ENCODE measurements around the gene KRI1.

KRI1 gene

GRCh38 chr19:10517361-10517759 is 48.5 kb downstream of the KRI1 start, which contains the start of gene S1PR5:
Gene S1PR5, minus strand, starts transcription at chr19:10517447. Its CDS starts 2,436 bp downstream, at chr19:10515011.
- peak within 1 kb of the TSS; percentile 76 for H3K4me3 ChIP-seq (ENCODE audit: insufficient read length, low read depth)
- no peak for TF ChIP-seq SUZ12 (IDR thresholded peaks at IDR 0.05; ENCODE audit: extremely low read depth, insufficient read depth, insufficient read length)
- no peak for TF ChIP-seq ZNF274 (IDR thresholded peaks at IDR 0.05; ENCODE audit: low read depth, low read length)
- no peak for TF ChIP-seq YY1 (IDR thresholded peaks at IDR 0.05; ENCODE audit: insufficient read depth, insufficient read length)
- peak within 1 kb of the TSS; percentile 87 for H3K9ac ChIP-seq (ENCODE audit: insufficient read length, low read depth)

GRCh38 chr19:10516671-10517286 is 49.0 kb downstream of the KRI1 start:
- no peak for TF ChIP-seq YY1 (IDR thresholded peaks at IDR 0.05; ENCODE audit: insufficient read depth, insufficient read length)
- TF ChIP-seq ZNF274 (IDR thresholded peaks at IDR 0.05; ENCODE audit: low read depth, low read length), result no peak
- TF ChIP-seq SUZ12 (IDR thresholded peaks at IDR 0.05; ENCODE audit: extremely low read depth, insufficient read depth, insufficient read length), result no peak
- H3K27me3 ChIP-seq (ENCODE audit: insufficient read depth, insufficient read length), result peaks cover 40% of the 10 kb centered on the region
- no peaks in the 10 kb centered on the region for H3K9me3 ChIP-seq (ENCODE audit: insufficient read depth, low read length)
- peak overlapping the region; percentile 76 for H3K4me3 ChIP-seq (ENCODE audit: insufficient read length, low read depth)
- peak overlapping the region; percentile 87 for H3K9ac ChIP-seq (ENCODE audit: insufficient read length, low read depth)
- peaks cover 3% of the 10 kb centered on the region for H3K36me3 ChIP-seq (ENCODE audit: insufficient read depth, insufficient read length, low read length)
- peaks cover 15% of the 10 kb centered on the region for H3K4me1 ChIP-seq (ENCODE audit: insufficient read depth, insufficient read length)
- no peak for DNase-seq (ENCODE audit: low read depth, low spot score)

More at GRCh38 chr19:10517361-10517759, 48.5 kb downstream of the KRI1 start, which contains the start of gene S1PR5:
- H3K9me3 ChIP-seq (ENCODE audit: insufficient read depth, low read length), result no peaks in the 10 kb centered on the region
- H3K27me3 ChIP-seq (ENCODE audit: insufficient read depth, insufficient read length), result peaks cover 40% of the 10 kb centered on the region
- H3K4me1 ChIP-seq (ENCODE audit: insufficient read depth, insufficient read length), result peaks cover 15% of the 10 kb centered on the region
- peaks cover 3% of the 10 kb centered on the region for H3K36me3 ChIP-seq (ENCODE audit: insufficient read depth, insufficient read length, low read length)
- DNase-seq (ENCODE audit: low read depth, low spot score), result no peak

DNA sequence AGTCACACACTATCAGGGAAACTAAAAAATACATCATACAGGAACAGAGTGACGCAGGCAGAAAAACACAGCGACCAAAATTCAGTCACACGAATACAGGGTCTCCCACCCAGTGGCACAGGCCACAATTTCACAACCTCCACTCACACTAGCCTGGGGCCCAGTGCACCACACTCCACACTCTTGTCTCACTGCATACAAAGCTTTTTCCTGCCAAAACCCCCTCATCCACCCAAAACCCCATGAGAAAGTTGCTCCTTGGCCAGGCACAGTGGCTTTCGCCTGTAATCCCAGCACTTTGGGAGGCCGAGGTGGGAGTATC is 49.8 kb downstream of the KRI1 start:
- H3K36me3 ChIP-seq (ENCODE audit: insufficient read depth, insufficient read length, low read length), result peaks cover 3% of the 10 kb centered on the region
- no peak overlapping the region for H3K9ac ChIP-seq (ENCODE audit: insufficient read length, low read depth)
- no peak for TF ChIP-seq YY1 (IDR thresholded peaks at IDR 0.05; ENCODE audit: insufficient read depth, insufficient read length)
- TF ChIP-seq SUZ12 (IDR thresholded peaks at IDR 0.05; ENCODE audit: extremely low read depth, insufficient read depth, insufficient read length), result no peak
- TF ChIP-seq ZNF274 (IDR thresholded peaks at IDR 0.05; ENCODE audit: low read depth, low read length), result no peak
- H3K4me3 ChIP-seq (ENCODE audit: insufficient read length, low read depth), result no peak overlapping the region
- H3K4me1 ChIP-seq (ENCODE audit: insufficient read depth, insufficient read length), result peaks cover 15% of the 10 kb centered on the region
- H3K27me3 ChIP-seq (ENCODE audit: insufficient read depth, insufficient read length), result peaks cover 40% of the 10 kb centered on the region
- DNase-seq (ENCODE audit: low read depth, low spot score), result no peak
- no peaks in the 10 kb centered on the region for H3K9me3 ChIP-seq (ENCODE audit: insufficient read depth, low read length)

DNA sequence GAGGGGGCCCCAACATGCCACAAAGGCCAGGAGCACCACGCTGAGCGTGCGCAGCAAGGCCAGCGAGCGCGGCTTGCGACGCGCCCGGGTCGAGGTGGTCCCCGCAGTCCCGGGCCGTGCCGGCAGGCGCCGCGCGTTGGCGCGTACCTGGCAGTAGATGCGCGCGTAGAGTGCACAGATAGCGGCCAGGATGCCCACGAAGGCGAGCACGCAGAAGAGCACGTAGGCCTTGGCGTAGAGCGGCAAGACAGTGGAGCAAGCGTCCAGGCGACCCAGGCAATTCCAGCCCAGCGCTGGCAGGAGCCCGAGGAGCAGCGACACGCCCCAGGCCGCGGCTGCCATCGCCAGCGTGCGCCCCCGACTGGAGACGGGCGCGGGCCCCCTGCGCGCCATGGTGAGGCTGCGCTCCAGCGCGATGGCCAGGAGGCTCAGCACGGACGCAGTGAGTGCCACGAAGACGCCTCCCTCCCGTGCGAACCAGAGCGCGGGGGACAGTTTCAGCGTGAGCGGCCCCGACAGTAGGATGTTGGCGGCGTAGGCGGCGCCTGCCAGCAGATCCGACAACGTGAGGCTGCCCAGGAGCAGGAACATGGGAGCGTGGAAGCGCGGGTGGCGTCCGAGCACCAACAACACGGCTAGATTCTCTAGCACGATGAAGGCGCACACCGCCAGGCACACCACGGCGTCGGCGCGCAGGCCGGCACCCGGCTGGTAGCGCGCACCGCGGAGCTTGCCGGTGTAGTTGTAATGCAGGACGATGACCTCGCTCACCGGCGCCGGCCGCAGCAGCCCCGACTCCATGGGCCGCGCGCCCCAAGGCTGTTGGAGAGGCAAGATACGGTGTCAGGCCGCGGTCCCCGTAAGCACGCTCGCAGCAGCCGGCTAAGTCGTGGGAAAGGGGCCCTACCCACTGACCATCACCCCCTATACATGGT is 51.3 kb downstream of the KRI1 start:
- peak overlapping the region; percentile 53 for H3K9ac ChIP-seq (ENCODE audit: insufficient read length, low read depth)
- H3K9me3 ChIP-seq (ENCODE audit: insufficient read depth, low read length), result no peaks in the 10 kb centered on the region
- DNase-seq (ENCODE audit: low read depth, low spot score), result no peak
- H3K4me3 ChIP-seq (ENCODE audit: insufficient read length, low read depth), result no peak overlapping the region
- TF ChIP-seq SUZ12 (IDR thresholded peaks at IDR 0.05; ENCODE audit: extremely low read depth, insufficient read depth, insufficient read length) (no peak), YY1 (IDR thresholded peaks at IDR 0.05; ENCODE audit: insufficient read depth, insufficient read length) (no peak), ZNF274 (IDR thresholded peaks at IDR 0.05; ENCODE audit: low read depth, low read length) (no peak)
- peaks cover 40% of the 10 kb centered on the region for H3K27me3 ChIP-seq (ENCODE audit: insufficient read depth, insufficient read length)
- H3K4me1 ChIP-seq (ENCODE audit: insufficient read depth, insufficient read length), result peaks cover 15% of the 10 kb centered on the region
- H3K36me3 ChIP-seq (ENCODE audit: insufficient read depth, insufficient read length, low read length), result peaks cover 3% of the 10 kb centered on the region

DNA sequence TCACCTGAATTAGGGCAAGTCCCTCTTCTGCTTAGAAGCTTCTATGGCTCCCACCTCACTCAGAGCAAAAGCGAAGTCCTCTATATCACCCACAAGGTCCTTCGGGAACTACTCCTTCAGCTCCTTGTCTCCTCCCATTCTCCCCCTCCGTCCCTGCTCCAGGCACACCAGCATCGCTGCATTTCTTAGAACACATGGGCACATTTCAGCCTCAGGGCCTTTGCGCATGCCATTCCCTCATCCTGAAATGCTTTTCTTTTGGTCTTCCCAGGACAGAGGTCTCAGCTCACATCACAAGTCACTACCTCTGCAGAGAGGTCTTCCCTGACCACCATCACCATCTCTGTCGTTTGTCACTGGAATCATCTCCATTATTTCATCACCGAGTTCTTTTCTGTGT is 52.6 kb downstream of the KRI1 start:
- no peak for TF ChIP-seq ZNF274 (IDR thresholded peaks at IDR 0.05; ENCODE audit: low read depth, low read length)
- TF ChIP-seq YY1 (IDR thresholded peaks at IDR 0.05; ENCODE audit: insufficient read depth, insufficient read length), result no peak
- TF ChIP-seq SUZ12 (IDR thresholded peaks at IDR 0.05; ENCODE audit: extremely low read depth, insufficient read depth, insufficient read length), result no peak
- H3K4me3 ChIP-seq (ENCODE audit: insufficient read length, low read depth), result no peak overlapping the region
- no peaks in the 10 kb centered on the region for H3K9me3 ChIP-seq (ENCODE audit: insufficient read depth, low read length)
- no peak overlapping the region for H3K9ac ChIP-seq (ENCODE audit: insufficient read length, low read depth)
- peaks cover 28% of the 10 kb centered on the region for H3K27me3 ChIP-seq (ENCODE audit: insufficient read depth, insufficient read length)
- peaks cover 6% of the 10 kb centered on the region for H3K4me1 ChIP-seq (ENCODE audit: insufficient read depth, insufficient read length)
- DNase-seq (ENCODE audit: low read depth, low spot score), result no peak
- H3K36me3 ChIP-seq (ENCODE audit: insufficient read depth, insufficient read length, low read length), result peaks cover 3% of the 10 kb centered on the region

GRCh38 chr19:10510301-10510802 is 55.5 kb downstream of the KRI1 start:
- H3K27me3 ChIP-seq (ENCODE audit: insufficient read depth, insufficient read length), result peaks cover 21% of the 10 kb centered on the region
- no peak overlapping the region for H3K9ac ChIP-seq (ENCODE audit: insufficient read length, low read depth)
- TF ChIP-seq ZNF274 (IDR thresholded peaks at IDR 0.05; ENCODE audit: low read depth, low read length), result no peak
- TF ChIP-seq SUZ12 (IDR thresholded peaks at IDR 0.05; ENCODE audit: extremely low read depth, insufficient read depth, insufficient read length), result no peak
- TF ChIP-seq YY1 (IDR thresholded peaks at IDR 0.05; ENCODE audit: insufficient read depth, insufficient read length), result no peak
- peaks cover 6% of the 10 kb centered on the region for H3K4me1 ChIP-seq (ENCODE audit: insufficient read depth, insufficient read length)
- H3K4me3 ChIP-seq (ENCODE audit: insufficient read length, low read depth), result no peak overlapping the region
- no peaks in the 10 kb centered on the region for H3K9me3 ChIP-seq (ENCODE audit: insufficient read depth, low read length)
- no peak for DNase-seq (ENCODE audit: low read depth, low spot score)
- H3K36me3 ChIP-seq (ENCODE audit: insufficient read depth, insufficient read length, low read length), result peaks cover 3% of the 10 kb centered on the region

GRCh38 chr19:10508707-10509106 is 57.1 kb downstream of the KRI1 start:
- peaks cover 8% of the 10 kb centered on the region for H3K27me3 ChIP-seq (ENCODE audit: insufficient read depth, insufficient read length)
- H3K36me3 ChIP-seq (ENCODE audit: insufficient read depth, insufficient read length, low read length), result peaks cover 3% of the 10 kb centered on the region
- no peak overlapping the region for H3K9ac ChIP-seq (ENCODE audit: insufficient read length, low read depth)
- H3K4me1 ChIP-seq (ENCODE audit: insufficient read depth, insufficient read length), result no peaks in the 10 kb centered on the region
- no peaks in the 10 kb centered on the region for H3K9me3 ChIP-seq (ENCODE audit: insufficient read depth, low read length)
- no peak for DNase-seq (ENCODE audit: low read depth, low spot score)
- no peak for TF ChIP-seq YY1 (IDR thresholded peaks at IDR 0.05; ENCODE audit: insufficient read depth, insufficient read length)
- no peak for TF ChIP-seq ZNF274 (IDR thresholded peaks at IDR 0.05; ENCODE audit: low read depth, low read length)
- TF ChIP-seq SUZ12 (IDR thresholded peaks at IDR 0.05; ENCODE audit: extremely low read depth, insufficient read depth, insufficient read length), result no peak
- no peak overlapping the region for H3K4me3 ChIP-seq (ENCODE audit: insufficient read length, low read depth)
